ENCODE measurements around the gene PABPC1L.

Gene PABPC1L

DNA sequence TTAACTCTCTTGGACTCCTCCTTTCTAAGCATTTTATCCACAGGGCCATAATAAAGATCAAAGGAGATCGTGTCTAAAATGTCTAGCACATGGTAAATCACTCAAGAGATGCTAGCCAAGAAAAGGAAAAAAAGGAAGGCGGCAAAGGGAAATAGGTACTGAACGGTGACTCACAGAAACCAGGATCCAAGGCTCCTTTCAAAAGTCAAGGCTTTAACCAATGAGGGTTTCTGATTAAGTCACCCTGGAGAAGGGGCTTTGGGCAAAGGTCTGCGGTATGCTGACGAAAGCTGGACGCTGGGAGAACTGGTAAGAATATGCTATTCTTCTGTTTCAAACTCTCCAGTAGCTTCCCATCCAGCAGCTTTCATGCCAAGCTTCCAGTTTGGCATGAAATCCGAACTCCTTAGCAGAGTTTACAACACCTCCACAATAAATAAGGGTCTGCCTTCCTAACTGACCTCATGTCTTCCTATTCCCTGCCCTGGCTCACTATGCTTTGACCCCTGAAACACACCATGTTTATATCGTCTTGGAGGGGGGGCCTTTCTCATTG is 49.3 kb downstream of the PABPC1L start:
- no peak for TF ChIP-seq CTCF (IDR thresholded peaks at IDR 0.05; ENCODE audit: low read length)
- no peak for DNase-seq
- Histone ChIP-seq H4K20me1 (ENCODE audit: insufficient read depth, low read length) (no peaks in the 10 kb centered on the region), H3K27me3 (replicated peaks; ENCODE audit: insufficient read depth, low read length) (no peaks in the 10 kb centered on the region), H3K9me2 (replicated peaks; ENCODE audit: insufficient read depth, low read length) (no peaks in the 10 kb centered on the region), H3K27ac (ENCODE audit: low read length) (peak overlapping the region; percentile 32; the same call in 1 of the 2 replicates), H3K4me1 (ENCODE audit: low read length) (peaks cover 26% of the 10 kb centered on the region), H3K4me2 (ENCODE audit: low read depth, low read length) (peak overlapping the region; percentile 91), H3K4me3 (ENCODE audit: low read length) (peak overlapping the region; percentile 89), H3K9me3 (replicated peaks; ENCODE audit: insufficient read depth, low read length) (no peaks in the 10 kb centered on the region), H3K9ac (ENCODE audit: low read length) (peak overlapping the region; percentile 62; the same call in 1 of the 2 replicates), H2AFZ (ENCODE audit: low read length) (peak overlapping the region; percentile 62; the same call in 1 of the 2 replicates), H3F3A (ENCODE audit: insufficient read depth, low read length) (no peaks in the 10 kb centered on the region), H3K36me3 (replicated peaks; ENCODE audit: insufficient read depth, low read length) (0 out of 2 replicates have a peak, but pooled peaks cover 3% of the 10 kb centered on the region), H3K79me2 (ENCODE audit: low read length) (peaks cover 54% of the 10 kb centered on the region)

DNA sequence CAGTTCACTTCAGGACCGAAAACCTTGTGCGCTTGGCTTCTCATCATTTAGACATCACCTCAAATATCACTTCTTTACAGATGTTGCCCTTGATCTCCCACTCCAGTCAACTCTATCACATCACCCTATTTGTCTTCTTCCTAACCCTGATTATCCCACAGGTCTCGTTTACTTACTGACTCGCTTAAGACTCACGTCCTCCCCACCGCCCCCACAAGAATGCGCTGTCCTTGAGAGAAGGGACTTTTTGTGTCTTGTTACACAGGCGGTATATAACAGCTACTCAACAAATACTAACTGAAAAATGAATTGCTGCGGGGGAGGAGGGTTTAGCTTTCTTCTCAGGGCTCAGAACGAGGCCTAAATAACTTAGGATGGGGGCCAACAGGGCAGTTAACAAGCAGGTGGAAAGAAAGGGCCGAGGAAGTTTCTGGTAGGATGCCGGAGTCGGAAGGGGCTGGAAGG is 49.8 kb downstream of the PABPC1L start:
- Histone ChIP-seq H3K27me3 (replicated peaks; ENCODE audit: insufficient read depth, low read length) (no peaks in the 10 kb centered on the region), H3K4me2 (ENCODE audit: low read depth, low read length) (peak overlapping the region; percentile 91), H3K79me2 (ENCODE audit: low read length) (peaks cover 49% of the 10 kb centered on the region), H4K20me1 (ENCODE audit: insufficient read depth, low read length) (no peaks in the 10 kb centered on the region), H3K9me3 (replicated peaks; ENCODE audit: insufficient read depth, low read length) (no peaks in the 10 kb centered on the region), H3K27ac (ENCODE audit: low read length) (peak overlapping the region; percentile 32; the same call in 1 of the 2 replicates), H3K4me3 (ENCODE audit: low read length) (peak overlapping the region; percentile 89), H3K4me1 (ENCODE audit: low read length) (peaks cover 26% of the 10 kb centered on the region), H3K9me2 (replicated peaks; ENCODE audit: insufficient read depth, low read length) (no peaks in the 10 kb centered on the region), H2AFZ (ENCODE audit: low read length) (peak overlapping the region; percentile 62), H3F3A (ENCODE audit: insufficient read depth, low read length) (no peaks in the 10 kb centered on the region), H3K9ac (ENCODE audit: low read length) (peak overlapping the region; percentile 62; the same call in 1 of the 2 replicates), H3K36me3 (replicated peaks; ENCODE audit: insufficient read depth, low read length) (no peaks in the 10 kb centered on the region)
- TF ChIP-seq CTCF (IDR thresholded peaks at IDR 0.05; ENCODE audit: low read length) (peak; percentile 22; the same call in 1 of the 2 replicates), EZH2phosphoT487 (IDR thresholded peaks at IDR 0.05; ENCODE audit: low read length) (no peak)
- DNase-seq, result peak; percentile 56

GRCh38 chr20:44960103-44960852 is 50.4 kb downstream of the PABPC1L start, which contains the start of gene TOMM34:
Gene TOMM34, minus strand, starts transcription at chr20:44960397. Its CDS starts 64 bp downstream, at chr20:44960333.
- Histone ChIP-seq H3K36me3 (replicated peaks; ENCODE audit: insufficient read depth, low read length) (no peaks in the 10 kb centered on the region), H3F3A (ENCODE audit: insufficient read depth, low read length) (no peaks in the 10 kb centered on the region), H3K4me3 (ENCODE audit: low read length) (peak within 1 kb of the TSS; percentile 89), H3K9me3 (replicated peaks; ENCODE audit: insufficient read depth, low read length) (no peaks in the 10 kb centered on the region), H3K9me2 (replicated peaks; ENCODE audit: insufficient read depth, low read length) (no peaks in the 10 kb centered on the region), H3K27ac (ENCODE audit: low read length) (peak within 1 kb of the TSS; percentile 32; the same call in 1 of the 2 replicates), H3K4me1 (ENCODE audit: low read length) (peaks cover 26% of the 10 kb centered on the region), H2AFZ (ENCODE audit: low read length) (peak within 1 kb of the TSS; percentile 87), H3K4me2 (ENCODE audit: low read depth, low read length) (peak within 1 kb of the TSS; percentile 91), H3K27me3 (replicated peaks; ENCODE audit: insufficient read depth, low read length) (no peaks in the 10 kb centered on the region), H4K20me1 (ENCODE audit: insufficient read depth, low read length) (no peaks in the 10 kb centered on the region), H3K79me2 (ENCODE audit: low read length) (peaks cover 44% of the 10 kb centered on the region), H3K9ac (ENCODE audit: low read length) (peak within 1 kb of the TSS; percentile 62)
- no peak for TF ChIP-seq CTCF (IDR thresholded peaks at IDR 0.05; ENCODE audit: low read length)
- TF ChIP-seq EZH2 (optimal IDR thresholded peaks at IDR 0.05; ENCODE audit: low read depth, low read length), result no peak
- no peak for TF ChIP-seq EZH2phosphoT487 (IDR thresholded peaks at IDR 0.05; ENCODE audit: low read length)
- DNase-seq, result peak; percentile 97

Data from MM.1S (cell line).